HUDEP-2 (cell line): Measurements from ENCODE around the gene COL13A1.

Experiments
- DNase-seq, 76 experiments: peaks; one replicate each; lab custom pipeline; 2025; ENCODE audit not compliant: unreplicated experiment in 76 of 76; lab: John Stamatoyannopoulos, UW

COL13A1 gene

DNA sequence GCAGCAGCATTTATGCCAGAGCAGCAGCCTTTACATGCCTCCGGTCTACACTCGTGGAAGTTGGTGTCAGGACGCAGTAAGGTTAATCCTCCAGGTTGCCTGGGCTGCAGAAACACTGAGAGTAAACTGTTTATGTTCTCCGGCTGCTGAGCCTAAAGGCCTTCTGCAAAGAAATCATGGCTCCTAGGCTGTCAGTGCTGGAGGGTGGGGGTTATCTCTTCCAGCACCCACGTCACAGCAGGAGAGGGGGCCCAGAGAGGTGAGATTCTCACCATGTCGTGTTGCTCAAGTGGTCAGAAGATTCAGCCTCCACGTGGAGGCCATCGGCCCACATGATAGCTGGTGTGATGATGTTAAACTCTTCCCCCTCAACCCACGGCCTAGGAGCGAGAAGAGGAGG lies 41.2 kb downstream of the COL13A1 start:
- DNase-seq = no peak

DNA sequence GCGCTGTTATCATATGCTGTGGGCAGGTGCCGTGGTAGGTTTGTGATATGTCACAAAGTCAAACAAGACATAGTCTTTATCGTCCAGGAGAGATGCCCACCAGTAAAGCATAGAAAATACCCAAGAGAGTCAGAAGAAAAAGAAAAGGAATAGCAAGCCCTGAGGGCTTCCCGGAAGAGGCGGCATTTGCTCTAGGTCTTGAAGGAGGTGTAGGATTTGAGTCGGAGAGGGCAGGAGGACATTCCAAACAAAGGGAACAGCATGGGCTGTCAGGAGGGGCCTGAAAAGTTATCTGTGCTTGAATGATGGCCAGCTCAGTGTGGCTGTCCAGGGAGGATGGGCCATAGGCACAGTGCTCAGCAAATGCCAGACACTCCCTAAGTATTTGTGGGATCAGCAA lies 42.2 kb downstream of the COL13A1 start:
- DNase-seq = no peak

DNA sequence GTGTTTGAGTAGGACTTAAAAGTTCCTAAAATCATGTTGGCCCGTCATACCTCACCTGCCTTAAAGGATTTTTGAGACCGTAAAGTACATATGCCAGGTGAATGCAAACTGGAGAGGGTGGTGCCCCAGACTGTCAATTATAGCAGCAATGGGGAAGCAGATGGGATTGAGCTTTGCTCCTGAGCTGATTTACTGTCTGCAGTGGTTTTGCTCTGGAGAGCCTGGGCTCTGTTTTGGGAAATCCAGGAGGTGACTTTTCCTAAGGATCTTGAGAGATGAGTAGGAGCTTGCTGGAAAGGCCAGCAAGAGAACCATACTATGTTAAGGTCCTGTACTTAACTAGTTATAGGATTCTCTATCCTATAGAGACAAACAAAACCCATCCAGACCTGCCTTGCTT lies 43.0 kb downstream of the COL13A1 start:
- no peak for DNase-seq

DNA sequence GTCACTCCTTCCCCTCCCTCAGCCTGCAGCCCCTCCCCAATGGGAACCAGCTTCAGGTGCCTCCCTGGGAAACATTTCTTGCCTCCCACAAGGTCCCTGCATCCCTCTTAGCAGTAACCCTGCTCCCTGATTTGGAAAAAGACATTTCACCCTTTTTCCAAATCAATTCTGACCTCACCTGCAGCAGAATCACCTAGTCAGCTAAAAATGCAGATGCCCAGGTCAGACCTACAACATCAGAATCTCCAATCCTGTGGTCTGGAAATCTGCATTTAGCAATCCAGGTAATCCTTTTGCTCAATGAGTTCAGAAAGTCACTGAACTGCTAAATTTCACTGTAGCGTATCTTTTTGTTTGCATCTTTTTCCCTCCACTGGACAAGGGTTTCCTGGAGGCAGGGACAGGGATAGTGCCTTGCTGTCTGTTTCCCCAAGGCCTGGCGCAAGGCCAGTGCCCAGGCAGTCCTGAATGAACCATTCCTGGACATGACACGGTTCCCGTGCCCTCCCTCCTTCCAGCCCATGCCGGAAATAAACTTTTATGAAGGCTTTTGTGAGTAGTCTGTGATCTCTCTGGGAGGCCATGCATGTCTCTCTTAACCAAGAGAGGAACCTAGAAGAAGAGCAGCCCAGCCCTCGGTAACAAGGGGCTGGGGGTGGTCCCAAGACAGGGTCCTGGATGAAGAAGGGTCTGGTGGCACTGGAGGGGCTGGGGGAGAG lies 44.0 kb downstream of the COL13A1 start:
- no peak for DNase-seq

DNA sequence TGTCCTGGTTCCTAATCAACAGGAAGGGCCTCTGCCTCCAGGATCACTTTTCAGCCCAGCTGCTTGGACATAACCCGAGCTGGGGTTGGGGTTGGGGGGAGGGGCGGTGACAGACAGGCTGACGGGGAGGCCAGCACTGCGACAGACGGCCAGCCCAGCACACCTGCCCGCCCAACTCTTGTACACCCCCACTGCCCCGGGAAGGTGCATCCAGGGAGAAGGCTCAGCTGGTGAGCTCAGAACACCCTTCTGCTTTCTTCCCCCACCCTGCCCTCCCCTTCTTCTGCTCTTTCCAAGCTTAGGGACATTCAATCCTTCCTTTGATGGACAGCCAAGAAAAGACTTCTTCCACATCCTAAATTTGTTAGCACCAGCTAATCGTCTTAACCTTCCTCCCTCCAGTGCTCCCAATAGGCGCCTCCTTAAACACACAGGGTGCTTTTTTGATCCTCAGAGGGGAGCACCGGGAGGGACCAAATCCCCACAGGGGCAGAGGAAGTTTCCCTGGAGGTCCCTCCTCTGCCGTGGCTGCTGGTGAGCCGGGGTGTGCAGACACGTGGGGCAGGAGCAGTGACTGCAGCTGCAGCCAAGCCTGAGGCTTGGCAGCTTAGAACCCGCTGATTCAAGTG lies 44.7 kb downstream of the COL13A1 start:
- no peak for DNase-seq

DNA sequence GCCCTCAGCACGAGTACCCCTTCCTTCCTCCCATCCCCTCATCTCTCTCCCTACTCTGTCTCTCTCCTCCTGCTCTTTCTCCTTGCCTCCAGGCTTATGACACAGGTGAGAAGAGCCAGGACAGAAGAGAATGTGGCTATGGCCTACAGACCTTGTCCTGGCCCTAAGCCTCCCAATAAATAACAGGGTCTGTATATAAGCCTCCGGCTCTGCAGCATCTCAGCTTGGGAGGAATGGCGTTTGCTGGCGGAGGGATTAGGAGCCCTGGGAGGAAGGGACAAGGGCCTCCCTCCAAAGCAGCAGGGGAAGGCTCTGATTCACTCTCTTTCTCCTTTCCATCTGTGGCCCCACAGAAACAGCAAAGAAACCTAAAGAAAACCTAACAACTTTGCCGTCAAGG lies 45.8 kb downstream of the COL13A1 start:
- DNase-seq = no peak

DNA sequence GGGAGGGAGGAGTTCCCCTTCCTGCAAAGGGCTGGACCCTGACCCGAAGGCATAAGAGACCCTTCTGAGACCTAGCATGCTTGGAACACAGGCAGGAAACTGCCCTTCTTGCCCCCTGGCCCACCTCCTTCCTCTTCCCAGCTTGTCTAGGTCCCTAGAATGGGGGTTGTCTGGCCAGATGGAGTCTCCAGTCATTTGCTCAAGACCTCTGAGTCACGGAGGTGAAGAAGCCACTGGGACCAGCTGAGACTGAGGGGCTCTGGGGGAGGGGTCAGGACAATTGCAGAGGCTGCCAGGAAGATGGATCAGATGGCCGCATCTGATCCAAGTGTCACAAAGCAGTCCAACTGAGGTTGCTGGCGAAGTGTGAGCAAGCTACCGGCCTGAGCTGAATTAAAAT lies 46.2 kb downstream of the COL13A1 start:
- no peak for DNase-seq

DNA sequence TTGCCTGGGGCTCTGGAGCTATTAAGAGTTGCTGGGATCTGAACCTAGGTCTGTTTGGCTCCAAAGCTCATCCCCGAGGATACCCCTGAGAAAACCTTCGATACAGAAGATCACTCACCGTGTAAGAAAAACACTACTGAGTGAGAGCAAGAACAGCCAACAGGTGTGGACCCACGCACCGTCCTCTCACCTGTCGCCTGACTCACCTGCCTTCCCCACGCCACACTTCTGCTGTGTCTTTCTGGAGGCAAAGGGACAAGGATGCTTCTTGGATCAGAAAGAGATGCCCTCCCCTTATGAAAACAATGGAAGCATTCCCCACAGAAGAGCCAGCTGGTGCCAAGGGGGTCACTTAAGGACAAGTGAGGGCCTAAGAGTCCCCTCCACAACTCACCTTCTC lies 46.7 kb downstream of the COL13A1 start:
- no peak for DNase-seq

DNA sequence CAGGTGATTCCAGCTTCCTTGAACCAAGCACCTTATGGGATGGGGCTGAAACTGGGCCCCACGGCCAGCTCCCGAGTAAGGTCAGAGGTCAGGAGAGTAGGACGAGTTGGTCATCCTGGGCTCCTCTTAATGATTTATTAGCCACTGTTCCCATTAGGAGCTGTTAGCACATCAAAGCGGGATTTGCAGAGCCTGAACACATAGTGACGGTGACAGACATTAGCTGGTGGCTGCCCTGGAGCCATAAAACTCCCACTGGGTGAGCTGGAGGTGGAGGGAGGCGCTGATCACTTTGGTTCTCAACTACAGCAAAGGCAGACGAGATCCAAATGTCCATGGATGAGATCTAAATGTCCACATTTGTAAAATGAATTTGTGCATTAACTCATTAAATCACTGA lies 48.1 kb downstream of the COL13A1 start:
- DNase-seq = no peak

DNA sequence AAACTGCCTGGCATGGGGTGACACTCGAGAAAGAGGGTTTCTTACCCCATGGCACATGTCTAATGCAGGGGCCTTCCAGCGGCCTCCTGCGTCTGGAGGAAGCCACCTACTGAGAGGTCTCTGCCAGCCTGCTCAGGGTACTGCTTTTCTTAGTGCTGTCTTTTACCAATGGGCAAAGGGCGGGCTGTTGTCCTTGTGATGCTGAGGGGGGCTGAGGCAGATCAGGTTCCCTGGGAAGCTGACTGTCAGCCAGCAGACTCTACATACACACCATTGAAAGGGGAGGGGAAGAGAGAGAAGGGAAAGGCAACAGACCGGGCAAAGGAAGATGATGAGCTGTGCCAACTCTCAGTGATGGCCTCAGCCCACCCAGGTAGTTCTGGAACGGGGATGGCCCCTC lies 48.7 kb downstream of the COL13A1 start:
- no peak for DNase-seq

DNA sequence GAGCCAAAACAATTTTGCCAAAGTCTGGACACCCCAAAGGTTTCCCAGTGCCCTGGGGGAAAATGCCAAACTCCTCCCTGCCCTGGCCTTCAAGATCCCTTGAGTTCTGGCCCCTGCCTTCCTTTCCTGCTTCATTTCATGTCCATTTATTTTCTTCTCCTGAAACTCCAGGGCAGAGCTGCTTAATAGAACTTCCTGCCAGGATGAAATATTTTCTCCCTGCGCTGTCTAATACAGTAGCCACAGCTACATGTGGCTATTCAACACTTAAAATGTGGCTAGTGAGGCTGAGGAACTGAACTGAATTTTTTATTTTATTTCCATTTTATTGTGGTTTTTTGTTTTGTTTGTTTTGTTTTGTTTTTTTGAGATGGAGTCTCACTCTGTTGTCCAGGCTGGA lies 49.6 kb downstream of the COL13A1 start:
- DNase-seq = no peak

DNA sequence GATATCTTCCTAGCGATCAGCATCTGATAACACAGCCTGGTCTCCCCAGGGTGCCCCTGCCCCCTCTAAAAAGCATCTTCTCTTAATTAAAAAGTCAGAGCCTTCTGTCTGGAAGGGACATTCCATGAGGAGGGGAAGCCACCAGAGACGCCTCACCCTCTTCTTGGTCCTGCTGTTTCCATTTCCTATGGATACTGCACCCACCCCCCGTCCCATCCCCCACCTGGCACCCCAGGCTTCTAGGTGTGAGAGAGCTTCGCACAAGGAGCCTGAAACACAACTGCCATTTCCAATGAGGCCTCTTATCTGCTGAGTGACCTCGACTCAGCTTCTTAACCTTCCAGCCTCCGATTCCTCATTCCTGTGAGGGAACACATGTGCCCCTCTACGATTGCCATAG lies 51.4 kb downstream of the COL13A1 start:
- no peak for DNase-seq

DNA sequence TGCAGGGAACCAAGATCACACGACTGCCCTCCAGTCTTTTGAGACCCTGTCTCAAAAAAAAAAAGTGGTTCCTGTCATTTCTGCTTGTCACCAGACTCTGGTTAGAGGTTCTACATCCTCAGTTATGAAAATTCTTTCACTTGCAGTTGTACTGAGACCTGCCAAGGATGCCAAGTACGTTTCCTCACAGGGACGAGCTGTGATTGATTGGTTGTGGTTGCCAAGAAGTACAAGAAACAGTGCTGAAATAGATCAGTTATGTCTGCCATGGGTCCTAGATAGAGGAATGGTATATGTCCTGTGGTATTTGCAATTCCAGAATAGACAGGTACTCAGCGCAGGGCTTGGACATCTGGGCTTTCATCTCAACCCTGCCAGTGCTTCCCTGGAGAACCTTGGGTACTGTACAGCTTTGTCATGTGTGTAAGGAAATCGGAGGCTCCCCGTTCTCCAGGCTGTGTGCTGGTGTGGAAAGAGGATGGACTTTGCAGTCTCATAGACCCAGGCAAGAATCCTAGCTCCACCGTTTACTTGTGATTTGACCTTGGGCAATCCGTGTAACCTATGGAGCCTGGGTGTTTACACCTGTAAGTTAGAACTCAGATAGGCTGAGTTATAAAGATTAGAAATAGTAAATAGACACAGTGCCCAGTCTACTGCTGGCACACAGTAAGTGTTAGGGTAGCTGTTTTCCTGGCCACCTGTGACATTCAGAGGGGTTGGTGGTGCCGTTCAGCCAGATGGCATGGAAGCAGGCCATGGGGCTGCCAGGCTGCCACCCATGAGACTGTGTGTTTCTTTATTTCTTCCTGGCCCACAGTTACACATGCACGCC lies 53.0 kb downstream of the COL13A1 start:
- DNase-seq = no peak

DNA sequence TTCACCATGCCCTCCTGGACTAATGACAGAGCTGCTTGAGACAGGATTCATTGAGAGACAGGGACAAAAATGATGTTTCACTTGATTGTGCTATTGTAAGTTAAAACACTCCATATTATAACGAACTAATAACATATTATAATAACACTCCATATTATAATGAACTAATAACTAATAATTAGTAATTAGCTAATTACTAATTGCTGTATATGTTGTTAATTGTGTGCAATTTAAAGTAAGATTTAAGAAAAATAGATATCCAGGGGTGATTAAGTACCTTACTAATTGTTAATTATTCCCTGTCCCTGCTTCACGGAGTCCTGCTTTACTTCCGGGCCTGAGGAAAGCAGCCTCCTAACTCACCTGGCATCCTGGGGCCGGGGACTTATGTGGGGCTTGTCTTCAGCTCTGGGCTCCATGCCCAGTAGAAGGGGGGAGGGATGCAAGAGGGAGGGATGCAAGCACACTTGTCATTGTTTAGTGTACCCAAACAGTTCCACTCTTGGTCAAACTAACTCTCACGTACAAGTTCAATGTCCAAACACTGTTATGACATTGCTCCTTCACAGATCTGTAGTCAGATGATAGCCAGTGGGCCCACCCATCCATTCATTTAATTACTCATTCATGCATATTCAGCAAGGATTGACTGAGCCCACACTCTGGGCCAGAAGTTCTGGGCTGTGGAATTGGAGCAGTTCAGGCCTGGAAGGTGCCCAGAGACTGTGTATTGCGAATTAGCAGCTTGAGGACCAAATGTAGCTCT lies 53.8 kb downstream of the COL13A1 start:
- no peak for DNase-seq

DNA sequence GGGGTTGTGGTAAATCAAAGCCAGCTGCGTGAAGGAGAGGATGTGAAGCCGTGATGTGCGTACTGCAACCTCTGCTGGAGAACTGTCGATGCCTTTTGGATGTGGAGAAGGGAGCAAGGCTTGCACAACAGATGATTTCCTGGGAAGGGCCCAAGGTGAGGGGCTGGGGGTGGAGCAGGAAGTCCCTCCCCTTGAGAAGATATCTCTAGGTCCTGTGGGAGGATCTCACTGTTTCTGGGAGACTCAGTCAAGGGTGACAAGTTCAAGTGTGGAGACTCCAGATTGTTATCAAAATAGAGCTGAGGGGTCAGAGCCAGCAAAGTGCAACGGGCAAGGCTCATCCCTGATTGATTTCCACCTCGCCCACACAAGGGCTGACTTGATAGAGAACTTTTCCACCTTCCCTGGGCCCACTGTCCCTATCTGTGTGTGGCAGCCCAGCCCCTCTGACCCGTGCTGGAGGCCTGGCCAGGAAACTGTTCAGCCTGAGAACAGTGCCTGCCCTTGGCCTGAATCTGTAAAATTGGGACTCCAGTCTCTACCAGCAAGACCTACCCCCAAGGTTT lies 55.0 kb downstream of the COL13A1 start:
- DNase-seq = no peak

DNA sequence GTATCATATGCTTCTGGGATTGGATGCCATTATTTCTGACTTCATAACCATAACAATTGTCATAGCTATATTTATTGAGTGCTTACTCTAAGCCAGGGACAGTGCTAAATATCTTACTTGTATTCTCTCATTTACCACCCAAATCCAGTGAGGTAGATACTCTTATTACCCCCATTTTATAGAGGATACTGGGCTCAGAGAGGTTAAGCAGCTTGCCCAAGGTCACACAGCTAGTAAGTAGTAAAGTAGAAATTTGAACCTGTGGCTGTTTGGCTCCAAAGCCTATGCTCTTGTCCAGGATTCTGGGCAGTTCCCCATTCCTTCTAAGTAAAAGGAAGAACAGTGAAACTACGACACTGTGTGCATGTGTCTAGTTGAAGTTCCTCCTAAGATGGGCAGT lies 56.5 kb downstream of the COL13A1 start:
- DNase-seq = no peak

DNA sequence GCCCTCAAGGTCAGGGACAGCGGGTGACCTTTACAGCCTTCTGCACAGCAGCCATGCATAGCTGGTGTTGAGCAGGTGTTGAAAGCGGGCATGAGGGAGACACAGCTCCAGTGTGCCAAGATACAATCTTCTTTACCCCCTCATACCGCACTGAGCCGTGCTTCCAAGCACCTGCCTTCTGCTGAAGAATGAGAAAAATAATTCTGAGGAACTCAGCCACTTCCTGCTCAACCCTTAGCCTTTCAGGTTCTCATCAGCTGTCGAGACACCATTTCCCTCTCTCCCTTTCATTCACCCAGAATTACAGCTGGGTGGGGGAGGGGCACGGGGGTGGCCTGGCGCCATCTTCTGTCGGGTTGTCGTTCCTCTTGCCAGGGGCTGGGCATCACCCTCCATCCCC lies 58.6 kb downstream of the COL13A1 start:
- no peak for DNase-seq

DNA sequence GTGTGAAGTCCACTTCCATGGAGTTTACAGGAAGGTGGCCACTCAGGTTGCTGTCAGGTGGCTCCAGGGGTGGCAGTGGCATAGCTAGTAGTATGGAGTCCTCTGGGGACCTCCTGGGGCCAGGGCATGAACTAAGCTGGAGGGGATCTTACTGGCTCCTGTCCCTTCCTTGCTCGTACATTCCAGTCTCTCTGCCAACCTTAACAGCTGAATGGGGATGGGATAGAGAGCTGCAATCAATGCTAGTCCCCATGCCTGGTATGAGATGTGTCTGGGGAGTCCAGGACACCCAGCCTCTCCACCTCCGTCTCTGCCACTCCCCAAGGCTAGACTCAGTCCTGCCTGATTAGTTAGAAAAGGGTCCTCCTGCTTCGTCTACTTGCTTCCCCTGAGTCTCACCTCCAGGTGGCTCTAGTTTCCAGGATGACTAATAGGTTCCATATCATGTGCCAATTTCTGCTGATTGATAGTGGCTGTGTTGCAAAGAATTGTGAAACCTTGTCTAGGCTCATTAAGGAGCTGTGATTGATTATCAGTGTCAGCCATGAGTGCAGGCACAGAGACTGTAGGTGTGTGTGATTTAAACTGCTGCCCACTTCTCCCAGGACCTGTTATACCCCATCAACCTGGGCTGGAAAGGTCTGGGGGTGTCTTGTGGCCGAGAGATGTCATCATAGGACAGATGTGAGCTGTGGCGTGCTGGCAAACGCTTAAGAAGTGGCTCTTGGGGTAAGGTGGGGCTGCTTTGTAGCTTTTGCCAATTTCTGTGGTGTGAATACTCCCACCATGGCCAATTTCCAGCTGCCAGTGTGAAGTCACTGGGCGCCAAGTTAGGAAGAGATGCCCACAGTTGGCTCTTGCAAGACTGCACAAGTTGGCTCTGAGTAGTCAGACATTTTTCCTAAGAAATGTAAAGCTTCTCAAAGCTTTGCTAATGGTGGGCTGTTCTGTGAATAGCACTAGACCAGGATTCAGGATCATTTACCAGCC lies 59.8 kb downstream of the COL13A1 start:
- DNase-seq = peak in 12 of 76 experiments; percentile 2 to 47 (median 18)

DNA sequence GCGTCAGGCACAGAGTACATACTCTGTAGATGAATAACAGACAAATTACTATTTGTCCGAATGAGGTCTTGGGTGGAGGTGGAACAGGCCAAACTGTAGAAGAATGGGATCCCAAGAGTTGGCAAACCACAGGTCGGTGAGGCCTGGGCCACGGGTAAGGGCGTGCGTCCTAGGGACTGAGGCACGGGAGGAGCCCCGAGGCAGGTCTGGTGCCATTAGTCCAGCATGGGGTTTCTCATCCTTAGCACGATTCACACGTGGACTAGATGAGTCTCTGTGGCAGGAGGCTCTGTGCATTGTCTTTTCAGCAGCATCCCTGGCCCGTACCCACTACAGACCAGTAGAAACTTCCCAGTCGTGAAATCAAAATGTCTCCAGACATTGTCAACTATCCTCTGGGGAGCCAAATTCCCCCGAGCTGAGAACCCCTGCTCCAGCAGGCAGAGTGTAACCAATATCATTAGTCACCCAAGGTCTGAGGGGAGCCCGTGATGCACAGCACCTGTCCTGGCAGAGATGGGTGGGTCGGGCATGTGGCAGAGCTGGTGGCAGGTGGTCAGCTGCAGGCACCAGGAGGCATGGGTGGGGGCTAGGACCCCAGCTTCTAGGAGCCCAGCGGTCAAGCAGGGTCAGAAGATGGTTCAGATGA lies 61.3 kb downstream of the COL13A1 start:
- DNase-seq = no peak
